ENCODE results near the gene HDAC8. TPM values are rescaled to one million over a fixed set of nuclear protein-coding genes. Genes with fewer than 3 reads are reported as not detected.

HDAC8 gene
- total RNA-seq, 6 experiments from 2014 or later: 12.6 to 19.4 (median 17.0) TPM

- no peak for DNase-seq
- no peaks in the 10 kb centered on the region for H3K36me3 ChIP-seq
- TF ChIP-seq CTCF (IDR thresholded peaks at IDR 0.05) (no peak), POLR2A (IDR thresholded peaks at IDR 0.05) (no peak)
- H3K4me3 ChIP-seq: no peak overlapping the region
- no peaks in the 10 kb centered on the region for H3K27me3 ChIP-seq
- H3K27ac ChIP-seq: no peak overlapping the region
- no peak for ATAC-seq
- intact Hi-C loops (cut with DNase I): no loop called here
- WGBS (ENCODE audit: insufficient coverage, low coverage, low lambda C conversion rate, missing lambda C conversion rate): 69% methylated on average over 8 of the region's 8 CpGs
- H3K9me3 ChIP-seq: no peaks in the 10 kb centered on the region
- peaks cover 0 to 6% (median 0%) of the 10 kb centered on the region in 4 donors for H3K4me1 ChIP-seq
Measured at GRCh38 chrX:72313707-72314641, 258.7 kb downstream of the HDAC8 start.

GRCh38 chrX:72312311-72312940 lies 260.2 kb downstream of the HDAC8 start:
- Histone ChIP-seq H3K27ac (no peak overlapping the region), H3K4me3 (no peak overlapping the region), H3K4me1 (peaks cover 0 to 13% (median 3%) of the 10 kb centered on the region in 4 donors), H3K9me3 (no peaks in the 10 kb centered on the region), H3K27me3 (no peaks in the 10 kb centered on the region), H3K36me3 (no peaks in the 10 kb centered on the region)
- no peak for DNase-seq
- no peak for ATAC-seq
- intact Hi-C loops (cut with DNase I): no loop called here
- WGBS (ENCODE audit: insufficient coverage, low coverage, low lambda C conversion rate, missing lambda C conversion rate): 49% methylated on average over 8 of the region's 14 CpGs
- TF ChIP-seq POLR2A (IDR thresholded peaks at IDR 0.05) (no peak), CTCF (IDR thresholded peaks at IDR 0.05) (no peak)

GRCh38 chrX:72309297-72310071 lies 263.2 kb downstream of the HDAC8 start:
- intact Hi-C loops (cut with DNase I): no loop called here
- no peaks in the 10 kb centered on the region for H3K36me3 ChIP-seq
- H3K27ac ChIP-seq: no peak overlapping the region
- WGBS (ENCODE audit: insufficient coverage, low coverage, low lambda C conversion rate, missing lambda C conversion rate): 30% methylated on average over 10 of the region's 15 CpGs
- H3K4me3 ChIP-seq: peak overlapping the region in 1 of 3 donors; percentile 35
- no peak for TF ChIP-seq CTCF (IDR thresholded peaks at IDR 0.05)
- TF ChIP-seq POLR2A (IDR thresholded peaks at IDR 0.05): no peak
- peaks cover 0 to 5% of the 10 kb centered on the region in 2 donors for H3K27me3 ChIP-seq
- DNase-seq (no peak), ATAC-seq (peak; percentile 30 to 44 (median 36))
- no peaks in the 10 kb centered on the region for H3K9me3 ChIP-seq
- peaks cover 0 to 13% (median 3%) of the 10 kb centered on the region in 4 donors for H3K4me1 ChIP-seq

GRCh38 chrX:72308566-72309296 lies 263.9 kb downstream of the HDAC8 start:
- H3K36me3 ChIP-seq: no peaks in the 10 kb centered on the region
- WGBS (ENCODE audit: insufficient coverage, low coverage, low lambda C conversion rate, missing lambda C conversion rate): 11% methylated on average over 20 of the region's 24 CpGs
- peaks cover 0 to 5% of the 10 kb centered on the region in 2 donors for H3K27me3 ChIP-seq
- peak overlapping the region in 1 of 3 donors; percentile 35 for H3K4me3 ChIP-seq
- intact Hi-C loops (cut with DNase I): no loop called here
- peak; percentile 72 to 82 (median 78) for ATAC-seq
- no peaks in the 10 kb centered on the region for H3K9me3 ChIP-seq
- no peak for TF ChIP-seq CTCF (IDR thresholded peaks at IDR 0.05)
- TF ChIP-seq POLR2A (IDR thresholded peaks at IDR 0.05): no peak
- DNase-seq: peak; percentile 54 to 66 (median 57)
- H3K4me1 ChIP-seq: peaks cover 0 to 13% (median 3%) of the 10 kb centered on the region in 4 donors
- H3K27ac ChIP-seq: no peak overlapping the region
